Astrocyte of the cerebellum (primary cell): ENCODE data around the gene INHBB.

Source experiments
- DNase-seq: peaks from one replicate; pipeline ENCODE4 v3.0.0-alpha.2; 2011; ENCODE audit warnings: low read depth
- H3K4me3 ChIP-seq: 2 replicates; pipeline ENCODE4 v1.5.1; 2011; ENCODE audit warnings: mild to moderate bottlenecking, low read depth, low read length, moderate library complexity
- CTCF ChIP-seq: IDR thresholded peaks from 2 replicates; pipeline ENCODE4 v1.5.1; 2012; ENCODE audit warnings: low read length, low read depth, moderate library complexity, mild to moderate bottlenecking; ENCODE audit errors: missing control alignments
- in situ Hi-C: cut with HindIII; loops from 2 replicates; pipeline ENCODE4 v1.10.0; 2017; ENCODE audit warnings: low sequenced_read_pairs

The INHBB gene

GRCh38 chr2:120376101-120376500 lies 30.2 kb downstream of the INHBB start:
- H3K4me3 ChIP-seq: no peak overlapping the region
- DNase-seq: no peak
- no peak for TF ChIP-seq CTCF
- in situ Hi-C loops: no loop called here

GRCh38 chr2:120376679-120377640 lies 31.0 kb downstream of the INHBB start:
- DNase-seq: no peak
- TF ChIP-seq CTCF: no peak
- in situ Hi-C loops: no loop called here
- no peak overlapping the region for H3K4me3 ChIP-seq

- DNase-seq: no peak
- no peak overlapping the region for H3K4me3 ChIP-seq
- TF ChIP-seq CTCF: no peak
- in situ Hi-C loops: no loop called here
These were observed 32.7 kb downstream of the INHBB start for GRCh38 chr2:120378605-120379004.

GRCh38 chr2:120379916-120380893 lies 34.3 kb downstream of the INHBB start:
- in situ Hi-C loops: loop anchor here (5.0 kb wide), 1 partner anchor 82 kb away; no protein-coding TSS in a partner anchor
- no peak for TF ChIP-seq CTCF
- no peak for DNase-seq
- H3K4me3 ChIP-seq: no peak overlapping the region

- TF ChIP-seq CTCF: no peak
- in situ Hi-C loops: loop anchor here (5.0 kb wide), 1 partner anchor 81 kb away; no protein-coding TSS in a partner anchor
- no peak for DNase-seq
- H3K4me3 ChIP-seq: no peak overlapping the region
These were observed 35.3 kb downstream of the INHBB start for GRCh38 chr2:120381192-120381591.

- TF ChIP-seq CTCF: no peak
- in situ Hi-C loops: loop anchor here (5.0 kb wide), 1 partner anchor 81 kb away; no protein-coding TSS in a partner anchor
- no peak for DNase-seq
- H3K4me3 ChIP-seq: no peak overlapping the region
These were observed 35.7 kb downstream of the INHBB start for GRCh38 chr2:120381661-120382060.
